ENCODE results near the gene OTOP2.

Gene OTOP2
- total RNA-seq: 0 to 0.12 (median 0) reads per million in 4 donors

- DNase-seq: no peak
Observed at GRCh38 chr17:74924250-74924948, at the start of gene OTOP2. OTOP2 (plus strand) TSS chr17:74924273; CDS start chr17:74924633, 360 bp downstream.

- DNase-seq: no peak
Observed at GRCh38 chr17:74874615-74875037, 49.4 kb upstream of the OTOP2 start.

- DNase-seq: no peak
Observed at GRCh38 chr17:74875155-74875976, 48.7 kb upstream of the OTOP2 start.

- DNase-seq: no peak
Observed at GRCh38 chr17:74875977-74876593, 48.0 kb upstream of the OTOP2 start.

GRCh38 chr17:74877592-74878548, 46.2 kb upstream of the OTOP2 start:
- no peak for DNase-seq

GRCh38 chr17:74878658-74879057, 45.4 kb upstream of the OTOP2 start:
- DNase-seq: no peak

GRCh38 chr17:74879308-74879707, 44.8 kb upstream of the OTOP2 start:
- DNase-seq: no peak

- DNase-seq: no peak
Observed at GRCh38 chr17:74881073-74881472, 43.0 kb upstream of the OTOP2 start.

GRCh38 chr17:74882517-74883240, 41.4 kb upstream of the OTOP2 start:
- no peak for DNase-seq

- no peak for DNase-seq
Observed at GRCh38 chr17:74883241-74883745, 40.8 kb upstream of the OTOP2 start.

GRCh38 chr17:74888469-74888868, 35.6 kb upstream of the OTOP2 start:
- no peak for DNase-seq

- no peak for DNase-seq
Observed at GRCh38 chr17:74890554-74890953, 33.5 kb upstream of the OTOP2 start.

- no peak for DNase-seq
Observed at GRCh38 chr17:74892013-74892841, 31.8 kb upstream of the OTOP2 start.

- DNase-seq: peak in 1 of 5 donors; percentile 5
Observed at GRCh38 chr17:74892974-74893911, 30.8 kb upstream of the OTOP2 start, which contains the start of gene FADS6. FADS6 (minus strand) TSS chr17:74893633; CDS start chr17:74893595, 38 bp downstream.

GRCh38 chr17:74893936-74894671, 30.0 kb upstream of the OTOP2 start:
- DNase-seq: no peak

GRCh38 chr17:74898376-74898946, 25.6 kb upstream of the OTOP2 start:
- no peak for DNase-seq

GRCh38 chr17:74900208-74900607, 23.9 kb upstream of the OTOP2 start:
- no peak for DNase-seq

Measured in T-helper 1 cell (primary cell).